Testis (tissue), 2 donors: ENCODE measurements around the gene MARCHF9.

ENCODE experiments used
- CTCF ChIP-seq, 3 experiments: fragments of 450-650 bp in 2 of 3; fragments of 200-600 bp in 1 of 3; sonication (generic) in 1 of 3; IDR thresholded peaks; one replicate each; pipeline ENCODE4 v1.5.1; 2016 to 2019; ENCODE audit warnings: antibody characterized with exemption in 3 of 3, mild to moderate bottlenecking in 2 of 3, moderate library complexity in 1 of 3
- POLR2A ChIP-seq: fragments of 450-650 bp; IDR thresholded peaks from one replicate; pipeline ENCODE4 v1.6.1; 2017; ENCODE audit warnings: antibody characterized with exemption, mild to moderate bottlenecking, moderate library complexity

DNA sequence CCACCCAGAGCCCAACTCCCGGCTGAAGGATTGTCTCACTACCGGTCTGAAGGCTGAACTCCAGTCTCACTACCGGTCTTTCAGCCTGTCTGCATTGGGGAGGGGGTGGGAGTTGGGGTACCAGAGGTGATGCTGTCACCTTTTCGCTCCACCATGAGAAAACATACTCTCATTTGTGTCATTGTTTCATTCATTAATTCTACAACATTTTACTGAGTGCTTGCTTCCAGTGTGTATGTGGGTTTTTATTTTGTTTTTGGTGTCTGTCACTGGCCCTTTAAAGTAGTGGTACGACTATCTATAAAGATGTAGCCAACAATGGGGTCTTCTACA, 2.3 kb upstream of the MARCHF9 start:
- TF ChIP-seq CTCF (IDR thresholded peaks at IDR 0.05), result no peak
- no peak for TF ChIP-seq POLR2A
